HG03095 (cell line): Measurements from ENCODE around the gene MYL5.
"Not testable (repeated sequence)": the region's sequence is repeated elsewhere in the genome, so short reads cannot be mapped to it uniquely, and the experiment has no call there.

Source experiments
- ATAC-seq: cut with Tn5 transposase; IDR thresholded peaks from one replicate; pipeline ENCODE4 v1.9.1; 2021; ENCODE audit warnings: moderate library complexity; ENCODE audit not compliant: unreplicated experiment

Gene MYL5

DNA sequence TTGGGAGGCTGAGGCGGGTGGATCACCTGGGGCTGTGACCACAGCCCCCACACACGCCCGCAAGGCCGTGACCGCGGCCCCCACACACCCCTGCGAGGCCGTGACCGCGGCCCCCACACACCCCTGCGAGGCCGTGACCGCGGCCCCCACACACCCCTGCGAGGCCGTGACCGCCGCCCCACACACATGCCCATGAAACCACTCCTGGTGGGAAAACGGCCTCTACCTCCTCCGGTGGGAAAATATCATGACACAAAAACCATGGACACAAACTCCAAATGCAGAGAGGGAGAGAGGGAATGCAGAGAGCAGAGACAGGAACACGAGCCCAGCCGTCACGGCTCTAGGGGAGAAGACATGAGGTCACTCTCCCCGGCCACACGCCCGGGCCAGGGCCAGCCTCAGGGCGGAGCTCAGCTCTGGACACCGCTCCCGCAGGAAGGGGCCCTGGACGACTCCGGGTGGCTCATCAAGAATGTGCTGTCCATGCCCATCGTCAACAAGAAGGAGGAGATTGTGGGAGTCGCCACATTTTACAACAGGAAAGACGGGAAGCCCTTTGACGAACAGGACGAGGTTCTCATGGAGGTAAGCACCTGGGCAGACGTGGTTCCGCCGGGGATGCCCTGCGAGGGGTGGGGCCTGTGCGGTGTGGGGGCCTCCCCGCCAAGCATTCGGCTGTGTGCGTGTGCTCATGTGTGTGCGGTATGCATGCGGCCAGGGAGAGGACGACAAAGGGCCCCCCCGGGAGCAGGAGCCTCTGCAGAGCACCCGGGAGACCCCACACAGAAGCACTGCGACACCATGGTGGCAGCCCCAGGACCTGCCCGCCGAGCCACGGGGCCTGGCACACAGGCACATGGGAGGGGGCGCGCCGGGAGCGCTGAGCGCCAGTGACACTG, 17.7 kb upstream of the MYL5 start:
- ATAC-seq: no peak

DNA sequence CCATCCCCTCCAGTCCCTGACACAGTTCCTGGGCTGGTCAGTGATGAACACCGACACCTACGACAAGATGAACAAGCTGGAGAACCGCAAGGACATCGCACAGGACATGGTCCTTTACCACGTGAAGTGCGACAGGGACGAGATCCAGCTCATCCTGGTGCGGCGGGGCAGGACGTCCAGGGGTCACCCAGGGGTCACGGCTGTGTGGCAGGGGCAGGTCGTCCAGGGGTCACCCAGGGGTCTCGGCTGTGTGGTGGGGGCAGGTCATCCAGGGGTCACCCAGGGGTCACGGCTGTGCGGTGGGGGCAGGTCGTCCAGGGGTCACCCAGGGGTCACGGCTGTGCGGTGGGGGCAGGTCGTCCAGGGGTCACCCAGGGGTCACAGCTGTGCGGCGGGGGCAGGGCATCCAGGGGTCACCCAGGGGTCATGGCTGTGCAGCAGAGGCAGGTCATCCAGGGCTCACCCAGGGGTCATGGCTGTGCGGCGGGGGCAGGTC, 17.0 kb upstream of the MYL5 start:
- no peak for ATAC-seq

DNA sequence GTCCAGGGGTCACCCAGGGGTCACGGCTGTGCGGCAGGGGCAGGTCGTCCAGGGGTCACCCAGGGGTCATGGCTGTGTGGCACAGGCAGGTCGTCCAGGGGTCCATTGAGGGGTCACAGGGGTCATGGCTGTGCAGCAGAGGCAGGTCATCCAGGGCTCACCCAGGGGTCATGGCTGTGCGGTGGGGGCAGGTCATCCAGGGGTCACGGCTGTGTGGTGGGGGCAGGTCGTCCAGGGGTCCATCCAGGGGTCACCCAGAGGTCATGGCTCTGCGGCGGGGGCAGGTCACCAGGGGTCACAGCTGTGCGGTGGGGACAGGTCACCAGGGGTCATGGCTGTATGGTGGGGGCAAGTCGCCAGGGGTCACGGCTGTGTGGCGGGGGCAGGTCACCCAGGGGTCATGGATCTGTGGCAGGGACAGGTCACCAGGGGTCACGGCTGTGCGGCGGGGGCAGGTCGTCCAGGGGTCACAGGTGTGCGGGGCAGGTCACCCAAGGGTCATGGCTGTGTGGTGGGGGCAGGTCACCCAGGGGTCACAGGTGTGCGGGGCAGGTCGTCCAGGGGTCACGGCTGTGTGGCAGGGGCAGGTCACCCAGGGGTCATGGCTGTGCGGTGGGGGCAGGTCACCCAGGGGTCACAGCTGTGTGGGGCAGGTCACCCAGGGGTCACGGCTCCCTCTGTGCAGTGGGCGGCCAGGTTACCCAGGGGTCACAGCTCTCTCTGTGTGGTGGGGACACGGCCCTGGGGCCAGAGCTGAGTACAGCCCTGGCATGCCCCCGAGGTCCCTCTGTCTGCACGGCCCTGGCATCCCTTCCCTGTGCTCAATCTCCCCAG, 16.3 kb upstream of the MYL5 start:
- ATAC-seq: no peak

DNA sequence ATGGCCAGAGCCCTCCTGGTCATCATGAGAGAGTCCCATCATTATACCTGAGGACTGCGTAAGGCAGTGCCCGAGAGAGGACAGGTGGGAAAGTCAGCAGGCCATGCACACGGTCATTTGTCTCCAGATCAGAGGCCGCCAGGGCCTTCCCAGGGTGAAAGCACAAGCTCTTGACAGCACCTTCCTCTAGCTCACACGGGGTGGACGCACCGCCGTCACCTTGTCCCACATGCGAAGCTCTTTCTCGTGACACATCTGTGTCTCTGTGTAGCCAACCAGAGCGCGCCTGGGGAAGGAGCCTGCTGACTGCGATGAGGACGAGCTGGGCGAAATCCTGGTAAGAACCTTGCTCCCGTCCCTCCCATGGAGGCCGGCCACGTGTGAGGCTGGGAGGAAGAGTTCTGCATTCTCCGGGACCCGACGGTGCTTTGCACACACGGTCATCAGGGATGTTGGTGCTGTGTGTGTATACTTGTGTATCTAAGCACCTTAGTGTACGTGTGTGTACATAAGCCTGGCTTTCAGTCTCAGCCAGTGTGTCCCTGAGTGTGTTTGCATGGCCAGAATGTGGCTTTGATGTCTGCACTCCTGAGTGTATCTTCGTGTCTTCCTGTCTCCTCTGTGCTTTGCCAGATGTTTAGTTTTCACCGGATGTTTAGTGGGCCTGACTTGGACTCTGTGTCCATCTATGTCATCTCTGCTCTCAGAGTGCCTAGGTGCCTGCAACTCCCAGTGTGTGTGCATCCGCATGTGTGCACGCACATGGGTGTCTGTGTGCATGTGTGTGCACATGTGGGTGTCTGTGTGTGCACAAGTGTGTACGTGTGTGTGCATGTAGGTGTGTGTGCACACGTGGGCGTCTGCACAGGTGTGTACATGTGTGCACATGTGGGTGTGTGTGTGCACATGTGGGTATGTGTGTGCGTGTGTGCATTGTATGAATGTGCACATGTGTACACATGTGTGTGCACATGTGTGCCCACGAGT, 15.4 kb upstream of the MYL5 start:
- ATAC-seq: no peak

DNA sequence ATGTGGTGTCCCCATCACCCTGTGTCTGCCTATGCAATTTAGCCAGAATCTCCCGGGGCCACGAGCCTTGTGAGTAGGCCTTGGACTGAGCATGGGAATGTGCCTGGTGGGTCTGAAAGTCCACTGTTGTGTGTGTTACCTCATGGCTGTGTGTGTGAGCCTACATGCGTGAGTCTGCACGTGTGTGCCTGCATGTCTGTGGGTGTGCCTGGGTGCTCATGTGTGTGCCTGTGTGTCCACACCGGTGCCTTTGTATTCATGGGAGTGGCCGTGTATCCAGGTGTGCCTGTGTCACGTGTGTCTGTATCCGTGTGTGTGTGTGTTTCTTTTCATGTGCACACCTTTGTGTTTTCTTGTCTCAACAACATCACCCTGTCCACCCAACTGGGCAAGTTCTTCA, 14.5 kb upstream of the MYL5 start:
- no peak for ATAC-seq

DNA sequence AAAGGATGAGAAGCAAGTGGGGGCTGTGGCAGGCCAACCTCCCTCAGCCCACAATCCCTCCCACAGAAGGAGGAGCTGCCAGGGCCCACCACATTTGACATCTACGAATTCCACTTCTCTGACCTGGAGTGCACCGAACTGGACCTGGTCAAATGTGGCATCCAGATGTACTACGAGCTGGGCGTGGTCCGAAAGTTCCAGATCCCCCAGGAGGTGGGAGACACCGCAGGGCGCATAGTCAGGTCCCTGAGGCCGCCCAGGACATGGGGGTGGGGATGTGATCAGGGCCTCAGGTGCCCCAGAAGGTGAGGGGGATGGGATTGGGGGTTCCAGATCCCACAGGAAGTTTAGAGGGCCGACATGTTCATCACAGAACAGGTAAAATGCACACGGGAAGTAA, 13.9 kb upstream of the MYL5 start:
- no peak for ATAC-seq

DNA sequence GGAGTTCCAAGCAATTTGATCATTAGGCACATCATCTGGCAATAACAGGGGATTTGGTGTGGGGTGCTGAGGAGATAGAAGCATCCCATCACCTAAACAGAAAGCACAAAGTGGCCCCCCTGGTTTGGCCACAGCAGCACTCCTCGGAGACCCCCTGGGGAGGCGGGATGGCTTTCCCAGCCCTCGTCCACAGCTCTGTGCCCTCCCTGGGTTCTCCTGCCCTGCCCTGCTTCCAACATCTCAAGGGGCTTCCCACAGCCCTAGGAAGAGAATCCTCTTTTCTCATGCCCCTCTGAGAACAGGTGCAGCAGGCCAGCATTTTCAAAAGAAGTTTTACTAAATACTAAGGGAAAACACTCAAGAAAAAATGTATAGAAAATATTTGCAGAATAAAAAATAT, 13.1 kb upstream of the MYL5 start:
- ATAC-seq: no peak

DNA sequence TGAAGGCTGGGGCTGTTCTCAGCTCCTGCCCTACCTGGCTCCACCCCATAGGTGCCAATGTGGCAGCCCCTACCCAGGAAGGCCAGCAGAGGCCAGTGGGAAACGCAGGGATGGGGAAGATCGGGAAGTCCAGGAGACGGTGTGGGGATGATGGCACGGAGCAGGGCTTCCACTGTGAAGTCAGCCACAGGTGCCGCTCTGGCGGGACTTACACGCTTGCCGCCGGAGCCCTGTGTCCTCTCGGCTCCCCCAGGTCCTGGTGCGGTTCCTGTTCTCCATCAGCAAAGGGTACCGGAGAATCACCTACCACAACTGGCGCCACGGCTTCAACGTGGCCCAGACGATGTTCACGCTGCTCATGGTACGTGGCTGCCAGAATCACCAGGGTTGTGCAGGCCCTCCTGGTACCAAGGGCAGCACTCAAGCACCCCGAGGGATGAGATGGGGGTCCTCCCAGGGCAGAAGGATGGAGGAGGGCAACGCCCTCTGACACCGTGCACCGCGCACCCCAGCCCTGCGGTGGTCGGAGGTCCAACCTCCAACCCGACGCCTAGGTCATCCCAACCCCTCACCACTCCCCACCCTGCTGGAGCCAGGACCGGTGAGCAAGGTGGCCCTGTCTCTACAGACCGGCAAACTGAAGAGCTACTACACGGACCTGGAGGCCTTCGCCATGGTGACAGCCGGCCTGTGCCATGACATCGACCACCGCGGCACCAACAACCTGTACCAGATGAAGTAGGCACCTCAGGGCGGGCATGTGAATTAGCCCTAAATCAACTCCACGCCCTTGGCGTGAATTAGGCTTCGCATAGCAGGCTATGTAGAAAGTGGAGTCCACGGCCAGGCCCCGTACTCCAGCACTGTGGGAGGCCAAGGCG, 12.2 kb upstream of the MYL5 start:
- no peak for ATAC-seq

DNA sequence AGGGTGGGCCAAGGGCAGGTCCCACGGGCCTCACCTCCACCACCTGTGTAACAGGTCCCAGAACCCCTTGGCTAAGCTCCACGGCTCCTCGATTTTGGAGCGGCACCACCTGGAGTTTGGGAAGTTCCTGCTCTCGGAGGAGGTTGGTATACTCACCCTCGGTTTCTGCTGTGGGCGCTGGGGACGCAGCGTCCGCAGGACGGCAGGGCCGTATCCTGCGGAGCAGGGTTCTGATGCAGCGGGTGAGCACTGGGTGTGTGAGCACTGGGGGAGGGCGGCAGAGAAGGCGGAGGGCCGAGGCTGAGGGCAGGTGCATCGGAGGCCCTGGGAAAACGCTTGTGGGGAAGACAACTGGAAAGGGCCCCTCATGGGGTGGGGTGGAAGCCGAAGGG, 11.3 kb upstream of the MYL5 start:
- no peak for ATAC-seq

DNA sequence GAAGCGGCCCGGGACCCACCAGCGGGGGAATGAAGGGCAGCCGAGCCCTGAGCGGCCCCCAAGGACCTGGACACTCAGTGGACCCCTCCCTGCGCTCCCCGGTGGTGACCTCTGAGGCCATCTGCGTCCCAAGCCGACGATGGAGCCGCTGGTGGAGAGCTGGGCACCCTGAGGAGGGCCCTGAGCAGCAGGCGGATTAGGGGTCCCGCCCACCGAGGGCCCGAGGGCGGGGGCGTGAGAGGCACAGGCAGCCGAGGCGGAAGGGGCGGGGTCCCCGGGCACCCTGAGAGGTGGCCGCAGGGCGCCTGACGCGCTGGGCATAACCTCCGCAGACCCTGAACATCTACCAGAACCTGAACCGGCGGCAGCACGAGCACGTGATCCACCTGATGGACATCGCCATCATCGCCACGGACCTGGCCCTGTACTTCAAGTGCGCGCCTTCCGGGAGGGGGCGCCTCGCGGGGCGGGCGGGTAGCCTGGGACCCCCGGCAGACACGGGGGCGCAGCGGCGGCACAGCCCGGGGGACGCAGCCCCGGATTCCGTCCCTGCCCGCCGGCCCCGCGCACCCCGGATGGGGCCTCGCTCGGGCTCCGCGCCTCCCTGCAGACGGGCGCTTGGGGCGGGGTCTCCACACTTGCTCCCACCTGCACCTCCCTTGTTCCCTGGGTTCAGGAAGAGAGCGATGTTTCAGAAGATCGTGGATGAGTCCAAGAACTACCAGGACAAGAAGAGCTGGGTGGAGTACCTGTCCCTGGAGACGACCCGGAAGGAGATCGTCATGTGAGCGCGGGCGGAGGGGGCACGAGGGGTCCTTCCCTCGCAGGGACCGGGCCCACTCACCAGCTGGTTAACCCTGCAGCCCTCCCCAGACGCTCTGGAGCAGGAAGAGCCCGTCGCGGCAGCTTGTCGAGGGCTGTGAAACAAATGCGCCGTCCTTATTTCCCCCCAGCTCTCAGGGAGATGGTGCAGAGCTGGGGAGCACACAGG, 10.6 kb upstream of the MYL5 start:
- ATAC-seq: peak; percentile 56

DNA sequence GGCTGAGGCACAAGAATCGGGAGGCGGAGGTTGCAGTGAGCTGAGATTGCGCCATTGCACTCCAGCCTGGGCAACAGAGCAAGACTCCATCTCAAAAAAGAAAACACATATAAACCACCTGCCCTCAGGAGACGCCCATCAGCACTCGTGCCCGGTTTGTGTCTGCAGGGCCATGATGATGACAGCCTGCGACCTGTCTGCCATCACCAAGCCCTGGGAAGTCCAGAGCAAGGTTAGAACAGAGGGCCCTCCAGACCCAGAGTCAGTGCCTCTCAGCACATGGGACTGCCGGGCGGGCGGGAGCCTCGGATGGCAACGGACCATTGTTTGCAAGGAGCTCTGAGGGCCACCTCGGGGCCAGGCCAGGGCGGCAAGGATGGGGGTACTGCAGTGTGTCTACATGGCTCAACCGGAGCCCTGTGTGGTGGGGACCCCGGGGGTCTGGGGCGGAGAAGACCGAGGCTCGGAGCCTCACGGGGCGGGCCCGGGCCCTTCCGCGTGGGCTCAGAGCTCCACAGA, 9.6 kb upstream of the MYL5 start:
- no peak for ATAC-seq

DNA sequence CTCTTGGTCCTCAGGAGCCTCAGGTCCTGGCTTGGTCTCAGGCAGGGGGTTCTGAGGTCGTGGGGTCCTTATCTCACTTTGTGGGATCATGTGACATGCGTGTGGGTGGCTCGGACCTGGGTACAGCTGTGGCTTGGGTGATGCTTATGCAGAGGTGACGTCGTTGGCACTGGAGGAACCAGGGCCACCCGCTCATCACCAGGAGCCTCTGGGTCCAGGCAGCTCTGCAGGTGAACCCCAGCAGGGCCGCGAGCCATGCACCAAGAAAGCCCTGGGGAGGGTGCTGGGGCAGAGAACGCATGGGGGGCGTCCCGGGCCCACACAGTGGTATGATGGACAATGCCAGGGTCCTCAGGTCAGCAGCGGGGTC, 9.0 kb upstream of the MYL5 start:
- ATAC-seq: no peak

DNA sequence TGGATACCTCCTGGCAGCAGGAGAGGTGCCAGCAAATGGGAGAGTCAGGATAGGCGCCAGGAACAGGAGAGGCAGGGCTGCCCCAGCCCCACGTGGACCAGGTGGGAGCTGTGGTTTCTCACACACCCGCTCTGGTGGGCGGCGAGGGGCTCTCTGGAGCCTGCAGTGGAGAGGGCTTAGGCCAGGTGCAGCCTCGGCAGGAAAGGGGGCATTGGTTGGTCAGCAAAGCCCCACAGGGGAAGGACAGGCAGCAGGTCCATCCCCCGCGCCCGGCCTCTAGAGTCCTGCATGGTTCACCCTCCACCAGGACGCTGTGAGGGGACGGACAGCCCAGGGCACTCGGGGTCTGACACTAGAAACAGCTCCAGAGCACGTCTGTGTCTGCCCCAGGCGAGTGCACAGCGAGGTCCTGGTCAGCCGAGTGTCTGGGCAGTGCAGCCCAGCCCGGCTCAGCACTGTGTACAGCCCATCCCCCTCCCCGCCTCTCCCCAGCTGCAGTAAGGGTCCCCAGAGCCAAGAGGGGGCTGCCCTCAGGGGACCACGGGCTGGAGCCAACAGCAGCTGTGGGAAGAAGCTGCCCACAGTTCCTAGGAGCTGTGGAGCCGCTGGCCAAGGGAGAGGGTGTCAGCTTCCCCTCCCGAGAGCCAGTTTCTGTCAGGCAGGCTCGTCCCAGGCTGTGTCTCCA, 8.4 kb upstream of the MYL5 start:
- no peak for ATAC-seq

DNA sequence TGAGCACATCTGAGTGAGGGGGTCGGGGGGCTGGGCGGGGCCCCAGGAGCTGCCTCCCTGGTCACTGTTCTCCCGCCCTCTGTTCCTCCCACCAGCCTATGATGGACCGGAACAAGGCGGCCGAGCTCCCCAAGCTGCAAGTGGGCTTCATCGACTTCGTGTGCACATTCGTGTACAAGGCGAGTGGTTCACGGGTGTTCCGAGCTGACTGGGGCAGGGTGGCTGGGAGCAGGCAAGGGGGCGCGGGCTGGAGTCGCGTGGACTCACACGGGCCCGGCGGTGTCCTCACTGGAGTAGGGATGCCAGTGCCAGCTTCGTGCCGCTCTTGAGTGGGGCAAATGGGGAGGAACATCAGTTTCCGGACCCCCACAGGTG, 7.9 kb upstream of the MYL5 start:
- no peak for ATAC-seq

DNA sequence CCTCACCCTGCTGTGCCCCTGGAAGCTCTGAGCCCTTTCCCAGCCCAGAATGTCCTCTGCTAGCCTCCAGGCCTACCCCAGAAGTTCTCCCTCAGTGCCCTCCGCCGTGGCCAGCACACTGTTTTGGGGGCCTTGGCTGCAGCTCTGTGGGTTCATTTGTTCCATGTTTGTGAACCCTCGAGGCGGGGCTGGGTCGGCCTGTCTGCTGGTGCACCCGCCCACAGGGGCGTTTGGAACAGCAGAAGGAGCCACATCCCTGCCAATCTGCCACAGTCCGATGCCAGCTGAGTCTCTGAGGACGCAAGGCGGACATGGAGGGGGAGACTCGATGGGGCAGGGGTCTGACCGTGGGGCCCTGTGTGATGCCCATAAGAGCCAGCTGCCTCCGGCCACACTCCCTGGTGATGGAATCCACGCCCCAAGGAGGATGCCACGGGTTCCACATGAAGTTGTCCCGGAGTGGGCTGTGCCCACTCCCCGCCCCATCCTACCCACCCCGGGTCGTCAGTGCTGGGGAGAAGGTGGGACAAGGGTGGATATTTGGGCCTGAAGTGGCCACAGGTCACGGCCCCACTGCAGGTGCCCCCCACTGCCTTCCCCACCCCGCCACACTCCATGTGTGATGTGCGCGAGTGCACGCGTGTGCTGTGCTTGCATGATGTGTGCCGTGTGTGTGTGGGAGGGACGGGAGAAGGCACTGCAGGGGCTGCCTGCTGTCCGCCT, 7.4 kb upstream of the MYL5 start:
- ATAC-seq: no peak

DNA sequence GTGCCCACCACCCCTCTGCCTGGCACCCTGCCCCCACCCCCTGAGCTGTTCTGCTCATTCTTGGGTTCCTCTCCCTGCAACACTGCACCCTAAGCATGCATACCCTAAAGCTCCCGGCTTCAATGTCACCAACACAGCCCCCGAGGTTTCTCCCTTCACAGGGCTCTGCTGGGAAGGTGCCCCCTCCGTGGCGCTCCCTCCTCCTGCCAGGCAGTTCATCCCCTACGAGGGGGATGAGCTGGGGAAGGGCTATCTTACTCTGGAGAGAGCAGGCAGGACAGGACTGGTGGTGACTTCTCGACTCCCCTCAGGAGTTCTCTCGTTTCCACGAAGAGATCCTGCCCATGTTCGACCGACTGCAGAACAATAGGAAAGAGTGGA, 6.8 kb upstream of the MYL5 start:
- ATAC-seq: no peak

DNA sequence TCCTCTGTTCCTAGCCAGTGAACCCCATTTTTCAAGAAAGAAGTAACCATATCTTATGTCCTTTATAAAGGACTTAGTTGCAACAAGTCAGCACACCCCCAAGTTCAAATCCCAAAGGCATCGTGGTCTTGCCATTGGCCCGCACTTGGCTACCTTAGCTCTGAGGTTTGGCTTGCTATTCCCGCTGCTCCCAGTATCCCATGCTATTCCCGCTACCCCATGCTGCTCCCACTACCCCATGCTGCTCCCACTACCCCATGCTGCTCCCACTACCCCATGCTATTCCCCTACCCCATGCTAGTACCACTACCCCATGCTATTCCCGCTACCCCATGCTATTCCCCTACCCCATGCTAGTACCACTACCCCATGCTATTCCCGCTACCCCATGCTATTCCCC, 6.1 kb upstream of the MYL5 start:
- ATAC-seq: not testable (repeated sequence)
